GM23338 (cell line): ENCODE measurements around the gene TYW1B. TPM values are rescaled to one million over a fixed set of nuclear protein-coding genes. Genes with fewer than 3 reads are reported as not detected.
"Not testable (repeated sequence)": the region's sequence is repeated elsewhere in the genome, so short reads cannot be mapped to it uniquely, and the experiment has no call there.

Source experiments
- ATAC-seq: fragments of 200-7000 bp; cut with Tn5 transposase; 3 replicates; pipeline ENCODE4 v1.9.1; 2020
- DNase-seq: peaks from one replicate; pipeline ENCODE4 v3.0.0-alpha.2; 2015; ENCODE audit warnings: low spot score
- H2AFZ ChIP-seq: fragments of 200-600 bp; sonication (generic); 2 replicates; pipeline ENCODE4 v1.8.0; 2016; ENCODE audit warnings: antibody characterized with exemption, mild to moderate bottlenecking, moderate library complexity
- H3F3A ChIP-seq: fragments of 200-600 bp; sonication (generic); replicated peaks from 2 replicates; pipeline ENCODE4 v1.8.0; 2017; ENCODE audit warnings: antibody characterized with exemption, mixed run types, low read depth
- H3K27ac ChIP-seq: fragments of 200-600 bp; sonication (generic); 2 replicates; pipeline ENCODE4 v1.6.1; 2016; ENCODE audit warnings: low read depth
- H3K27me3 ChIP-seq: fragments of 200-600 bp; sonication (generic); 2 replicates; pipeline ENCODE4 v1.8.0; 2016; ENCODE audit warnings: mild to moderate bottlenecking, mixed run types, moderate library complexity; ENCODE audit not compliant: insufficient read depth
- H3K36me3 ChIP-seq: fragments of 200-600 bp; sonication (generic); 2 replicates; pipeline ENCODE4 v1.8.0; 2016; ENCODE audit warnings: mild to moderate bottlenecking; ENCODE audit not compliant: insufficient read depth
- H3K4me1 ChIP-seq: fragments of 200-600 bp; sonication (generic); 2 replicates; pipeline ENCODE4 v1.8.0; 2016; ENCODE audit warnings: mild to moderate bottlenecking, moderate library complexity; ENCODE audit not compliant: insufficient read depth
- H3K4me2 ChIP-seq: fragments of 200-600 bp; sonication (generic); 2 replicates; pipeline ENCODE4 v1.7.1; 2017; ENCODE audit warnings: mixed run types
- H3K4me3 ChIP-seq: fragments of 200-600 bp; sonication (generic); 2 replicates; pipeline ENCODE4 v1.6.1; 2016; ENCODE audit warnings: mixed run types
- H3K79me2 ChIP-seq: fragments of 200-600 bp; sonication (generic); replicated peaks from 2 replicates; pipeline ENCODE4 v1.8.0; 2017; ENCODE audit warnings: mild to moderate bottlenecking; ENCODE audit not compliant: insufficient read depth
- H3K9me2 ChIP-seq: fragments of 200-600 bp; sonication (generic); 2 replicates; pipeline ENCODE4 v1.8.0; 2017; ENCODE audit not compliant: insufficient read depth
- H4K20me1 ChIP-seq: fragments of 200-600 bp; sonication (generic); replicated peaks from 2 replicates; pipeline ENCODE4 v1.8.0; 2017; ENCODE audit warnings: mild to moderate bottlenecking; ENCODE audit not compliant: insufficient read depth
- H3K27ac Mint-ChIP-seq: 2 replicates; pipeline ENCODE4 v1.8.0; 2020; ENCODE audit warnings: inconsistent platforms, mild to moderate bottlenecking, moderate library complexity, mixed read lengths
- H3K27me3 Mint-ChIP-seq: 3 replicates; pipeline ENCODE4 v1.8.0; 2022; ENCODE audit warnings: low read depth, mild to moderate bottlenecking, moderate library complexity, mixed read lengths, inconsistent platforms; ENCODE audit not compliant: insufficient read depth, poor library complexity
- H3K36me3 Mint-ChIP-seq: 3 replicates; pipeline ENCODE4 v1.8.0; 2021; ENCODE audit warnings: low read depth, mild to moderate bottlenecking, inconsistent platforms, moderate library complexity, mixed read lengths
- H3K4me1 Mint-ChIP-seq: 3 replicates; pipeline ENCODE4 v1.8.0; 2020; ENCODE audit warnings: mild to moderate bottlenecking, inconsistent platforms, mixed read lengths
- H3K4me3 Mint-ChIP-seq: 3 replicates; pipeline ENCODE4 v1.8.0; 2021; ENCODE audit warnings: moderate library complexity, mild to moderate bottlenecking, inconsistent platforms, mixed read lengths
- H3K9me3 Mint-ChIP-seq: 3 replicates; pipeline ENCODE4 v1.8.0; 2020; ENCODE audit warnings: moderate library complexity, mild to moderate bottlenecking, inconsistent platforms, mixed read lengths
- ETS1 ChIP-seq: IDR thresholded peaks from 2 replicates; pipeline ENCODE4 v1.6.1; 2016; ENCODE audit warnings: antibody characterized with exemption
- NANOG ChIP-seq: IDR thresholded peaks from 2 replicates; pipeline ENCODE4 v1.6.1; 2016; ENCODE audit warnings: antibody characterized with exemption, borderline replicate concordance
- polyA plus RNA-seq: library from polyadenylated mRNA; unstranded; fragments of >200 nt; fragmentation: Nextera tagmentation; extraction: Ambion mirVana; gene quantifications from 2 replicates; pipeline ENCODE4 v1.2.1, GENCODE V29; 2016
- total RNA-seq: library from RNA; depleted of rRNA; stranded (reverse); fragments of >200 nt; shearing (Covaris generic); gene quantifications from 2 replicates; pipeline ENCODE4 v1.2.3, GENCODE V29; 2014

The TYW1B gene
- total and polyA plus RNA-seq, 2 experiments from 2014 or later: 2.8 to 5.6 TPM

- not testable (repeated sequence) for H3K27me3 ChIP-seq, H3K9me3 Mint-ChIP-seq, H4K20me1 ChIP-seq, H3K27me3 Mint-ChIP-seq, H3K79me2 ChIP-seq, H3F3A ChIP-seq, H3K9me2 ChIP-seq, H2AFZ ChIP-seq, H3K36me3 ChIP-seq, H3K4me3 Mint-ChIP-seq, H3K4me3 ChIP-seq
- ATAC-seq (peak; percentile 54), DNase-seq (peak; percentile 32)
- peaks cover 50% of the 10 kb centered on the region for H3K4me1 Mint-ChIP-seq
- Histone ChIP-seq H3K27ac (peak overlapping the region; percentile 90), H3K4me1 (peaks cover 29% of the 10 kb centered on the region), H3K4me2 (0 out of 2 replicates have a peak overlapping the region, but pooled peaks have one; percentile 19)
- peak overlapping the region; percentile 97 for H3K27ac Mint-ChIP-seq
- H3K36me3 Mint-ChIP-seq: peaks cover 20% of the 10 kb centered on the region
- TF ChIP-seq ETS1: peak; percentile 55; the same call in 1 of the 2 replicates
- TF ChIP-seq NANOG: peak; percentile 91
These were observed 136.6 kb downstream of the TYW1B start for GRCh38 chr7:72691442-72691841.

- peak overlapping the region; percentile 83 for H3K27ac Mint-ChIP-seq
- not testable (repeated sequence) for H3K4me3 Mint-ChIP-seq, DNase-seq, H3K4me2 ChIP-seq, H3K9me2 ChIP-seq, H3K4me3 ChIP-seq, H3K9me3 Mint-ChIP-seq, H3F3A ChIP-seq, ATAC-seq, H2AFZ ChIP-seq, H3K79me2 ChIP-seq, H3K27me3 ChIP-seq, H4K20me1 ChIP-seq, H3K36me3 ChIP-seq, H3K27me3 Mint-ChIP-seq
- H3K4me1 Mint-ChIP-seq: peaks cover 50% of the 10 kb centered on the region
- H3K27ac ChIP-seq: peak overlapping the region; percentile 90
- peaks cover 17% of the 10 kb centered on the region for H3K36me3 Mint-ChIP-seq
- H3K4me1 ChIP-seq: peaks cover 29% of the 10 kb centered on the region
These were observed 137.8 kb downstream of the TYW1B start for GRCh38 chr7:72690177-72690576.

- not testable (repeated sequence) for H2AFZ ChIP-seq, H3K36me3 ChIP-seq, H3K79me2 ChIP-seq, H3K4me3 Mint-ChIP-seq, DNase-seq, H3K9me3 Mint-ChIP-seq, H3K27me3 ChIP-seq, H3K9me2 ChIP-seq, H3F3A ChIP-seq, H4K20me1 ChIP-seq, H3K27me3 Mint-ChIP-seq, H3K4me3 ChIP-seq
- peak overlapping the region; percentile 82; the same call in 1 of the 2 replicates for H3K27ac Mint-ChIP-seq
- H3K36me3 Mint-ChIP-seq: peaks cover 17% of the 10 kb centered on the region
- peaks cover 34% of the 10 kb centered on the region for H3K4me1 ChIP-seq
- H3K27ac ChIP-seq: peak overlapping the region; percentile 90
- H3K4me2 ChIP-seq: peak overlapping the region; percentile 24; the same call in 1 of the 2 replicates
- peak; percentile 58 for ATAC-seq
- H3K4me1 Mint-ChIP-seq: peaks cover 50% of the 10 kb centered on the region
These were observed 138.7 kb downstream of the TYW1B start for GRCh38 chr7:72689344-72689743.

- not testable (repeated sequence) for H3K4me3 ChIP-seq, H3K79me2 ChIP-seq, H3K36me3 Mint-ChIP-seq, H4K20me1 ChIP-seq, H3K36me3 ChIP-seq, H2AFZ ChIP-seq, H3K27me3 Mint-ChIP-seq, H3K9me3 Mint-ChIP-seq, H3K27me3 ChIP-seq, DNase-seq, H3K4me3 Mint-ChIP-seq, H3K9me2 ChIP-seq, H3K27ac ChIP-seq, ATAC-seq, H3F3A ChIP-seq, H3K4me2 ChIP-seq
- peak overlapping the region; percentile 11; the same call in 1 of the 2 replicates for H3K27ac Mint-ChIP-seq
- peaks cover 15% of the 10 kb centered on the region; the same call in 1 of the 2 replicates for H3K4me1 ChIP-seq
- peaks cover 23% of the 10 kb centered on the region for H3K4me1 Mint-ChIP-seq
These were observed 146.8 kb downstream of the TYW1B start for GRCh38 chr7:72681211-72681610.

- H3K4me2 ChIP-seq, H3F3A ChIP-seq, H2AFZ ChIP-seq, H3K27ac Mint-ChIP-seq, H3K36me3 Mint-ChIP-seq, H3K4me1 ChIP-seq, H3K79me2 ChIP-seq, H3K27me3 ChIP-seq, DNase-seq, H3K27me3 Mint-ChIP-seq, H3K4me3 Mint-ChIP-seq, H3K36me3 ChIP-seq, H3K9me3 Mint-ChIP-seq, H3K9me2 ChIP-seq, H3K4me3 ChIP-seq, H4K20me1 ChIP-seq, H3K4me1 Mint-ChIP-seq, ATAC-seq, H3K27ac ChIP-seq: not testable (repeated sequence)
These were observed 151.1 kb downstream of the TYW1B start for GRCh38 chr7:72676880-72677279.

- H4K20me1 ChIP-seq, H3K9me2 ChIP-seq, H3K79me2 ChIP-seq, H3K9me3 Mint-ChIP-seq, H3K4me3 Mint-ChIP-seq, H3K27me3 Mint-ChIP-seq, H3K36me3 ChIP-seq, H3K27ac ChIP-seq, H2AFZ ChIP-seq, H3F3A ChIP-seq, H3K4me1 ChIP-seq, ATAC-seq, H3K4me2 ChIP-seq, DNase-seq, H3K4me1 Mint-ChIP-seq, H3K27me3 ChIP-seq, H3K4me3 ChIP-seq, H3K27ac Mint-ChIP-seq, H3K36me3 Mint-ChIP-seq: not testable (repeated sequence)
These were observed 151.8 kb downstream of the TYW1B start for GRCh38 chr7:72676086-72676690.
